ENCODE data around the gene TMEM30B.

DNA sequence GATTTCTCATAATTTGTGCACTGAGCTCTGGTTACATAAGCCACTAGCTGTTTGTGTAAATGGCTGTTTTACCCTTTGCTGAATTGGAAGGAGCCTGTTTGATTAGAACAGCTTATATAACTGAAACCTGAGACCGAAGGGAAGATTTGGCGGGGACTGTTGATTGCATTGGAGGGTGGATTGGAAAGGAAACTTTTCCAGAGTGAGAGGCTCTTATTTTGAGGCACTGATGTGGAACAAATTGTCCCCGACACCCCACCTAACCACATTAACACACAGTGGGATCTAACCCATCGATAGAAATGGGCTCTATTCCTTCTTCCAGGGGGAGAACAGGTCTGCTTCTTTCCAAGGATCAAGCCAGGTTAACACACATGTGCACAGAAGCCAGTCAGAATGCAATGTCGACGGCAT, 51.7 kb downstream of the TMEM30B start:
- TF ChIP-seq, protein P1, sequence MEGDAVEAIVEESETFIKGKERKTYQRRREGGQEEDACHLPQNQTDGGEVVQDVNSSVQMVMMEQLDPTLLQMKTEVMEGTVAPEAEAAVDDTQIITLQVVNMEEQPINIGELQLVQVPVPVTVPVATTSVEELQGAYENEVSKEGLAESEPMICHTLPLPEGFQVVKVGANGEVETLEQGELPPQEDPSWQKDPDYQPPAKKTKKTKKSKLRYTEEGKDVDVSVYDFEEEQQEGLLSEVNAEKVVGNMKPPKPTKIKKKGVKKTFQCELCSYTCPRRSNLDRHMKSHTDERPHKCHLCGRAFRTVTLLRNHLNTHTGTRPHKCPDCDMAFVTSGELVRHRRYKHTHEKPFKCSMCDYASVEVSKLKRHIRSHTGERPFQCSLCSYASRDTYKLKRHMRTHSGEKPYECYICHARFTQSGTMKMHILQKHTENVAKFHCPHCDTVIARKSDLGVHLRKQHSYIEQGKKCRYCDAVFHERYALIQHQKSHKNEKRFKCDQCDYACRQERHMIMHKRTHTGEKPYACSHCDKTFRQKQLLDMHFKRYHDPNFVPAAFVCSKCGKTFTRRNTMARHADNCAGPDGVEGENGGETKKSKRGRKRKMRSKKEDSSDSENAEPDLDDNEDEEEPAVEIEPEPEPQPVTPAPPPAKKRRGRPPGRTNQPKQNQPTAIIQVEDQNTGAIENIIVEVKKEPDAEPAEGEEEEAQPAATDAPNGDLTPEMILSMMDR (IDR thresholded peaks at IDR 0.05), result no peak
- no peak for TF ChIP-seq POLR2A (IDR thresholded peaks at IDR 0.05)

Measured in Peyer's patch (tissue), 4 donors.